ENCODE results near the gene TRIM26.

DNA sequence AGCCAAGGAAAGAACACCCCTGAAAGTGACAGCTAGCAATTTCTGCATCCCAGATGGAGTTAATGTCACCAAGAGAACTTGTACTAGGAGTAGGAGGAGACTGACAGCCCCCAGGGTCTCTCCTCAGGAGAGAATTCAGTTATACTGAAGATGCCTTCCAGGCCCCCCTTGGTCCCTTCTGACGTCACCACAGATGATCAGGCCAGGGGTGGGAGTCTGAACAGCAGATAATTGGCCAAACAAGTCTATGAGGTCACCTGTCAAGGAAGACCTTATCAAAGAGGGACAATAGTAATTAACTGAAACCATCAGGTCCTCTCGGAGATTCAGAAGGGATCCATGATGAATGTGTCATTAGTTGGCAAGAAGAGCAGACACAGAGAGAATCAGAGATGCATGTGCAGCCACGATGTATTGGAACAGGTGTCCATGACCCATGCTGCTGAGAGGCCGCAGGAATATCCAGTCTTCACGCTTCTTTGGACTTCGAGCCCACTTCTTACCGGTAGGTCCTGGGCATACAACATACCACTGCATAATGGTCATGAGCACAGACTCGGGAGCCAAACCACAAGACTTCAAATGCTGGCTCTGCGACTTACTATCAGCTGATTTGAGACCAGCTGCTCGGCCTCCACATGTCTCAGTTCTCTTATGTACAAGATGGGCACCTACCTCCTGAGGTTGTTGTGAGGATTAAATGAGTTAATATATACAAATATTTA is 62.4 kb downstream of the TRIM26 start:
- no peak for TF ChIP-seq EZH2 (IDR thresholded peaks at IDR 0.05)
- TF ChIP-seq POLR2AphosphoS5 (IDR thresholded peaks at IDR 0.05; ENCODE audit: borderline replicate concordance, low read depth, low read length): no peak
- TF ChIP-seq FOXP2 (optimal IDR thresholded peaks at IDR 0.05; ENCODE audit: control extremely low read depth, extremely low read length, insufficient read depth): no peak
